OCI-LY7 (cell line): ENCODE data around the gene HNMT. TPM values are rescaled to one million over a fixed set of nuclear protein-coding genes. Genes with fewer than 3 reads are reported as not detected.

Source experiments
- BruUV-seq: library from RNA; stranded (reverse); fragments of 400-500 nt; replicated peaks from 2 replicates; lab custom pipeline; 2021; lab: Mats Ljungman, UMichigan
- CTCF ChIA-PET: fragments of 300-600 bp; sonication (Branson Sonifier 250); formaldehyde crosslinking; loops from one replicate; lab custom pipeline; 2022; ENCODE audit warnings: antibody characterized with exemption; ENCODE audit not compliant: unreplicated experiment; lab: Charles Lee
- POLR2A ChIA-PET: fragments of 300-600 bp; sonication (Branson Sonifier 250); formaldehyde crosslinking; loops from one replicate; lab custom pipeline; 2022; ENCODE audit warnings: antibody characterized with exemption; lab: Charles Lee
- DNase-seq: peaks from one replicate; pipeline ENCODE4 v3.0.0-alpha.2; 2015; ENCODE audit warnings: low spot score
- H2AFZ ChIP-seq: fragments of 200-600 bp; sonication (generic), shearing (Covaris generic); 2 replicates; pipeline ENCODE4 v1.6.1; 2014; ENCODE audit warnings: mild to moderate bottlenecking, antibody characterized with exemption, low read length, moderate library complexity
- H3K27ac ChIP-seq: fragments of 200-600 bp; sonication (generic); 2 replicates; pipeline ENCODE4 v1.5.1; 2014; ENCODE audit warnings: mixed run types, low read depth, mild to moderate bottlenecking, moderate library complexity, low read length, inconsistent platforms; ENCODE audit not compliant: poor library complexity, severe bottlenecking
- H3K36me3 ChIP-seq: fragments of 200-600 bp; sonication (generic); 2 replicates; pipeline ENCODE4 v1.6.1; 2014; ENCODE audit warnings: mild to moderate bottlenecking, antibody characterized with exemption, low read length, moderate library complexity, mixed read lengths; ENCODE audit not compliant: insufficient read depth
- H3K4me1 ChIP-seq: fragments of 200-600 bp; sonication (generic); 2 replicates; pipeline ENCODE4 v1.5.1; 2014; ENCODE audit warnings: mild to moderate bottlenecking, low read length; ENCODE audit not compliant: insufficient read depth, poor library complexity, severe bottlenecking
- H3K4me2 ChIP-seq: fragments of 200-600 bp; sonication (generic); 2 replicates; pipeline ENCODE4 v1.6.1; 2014; ENCODE audit warnings: mild to moderate bottlenecking, low read length
- H3K4me3 ChIP-seq: fragments of 200-600 bp; sonication (generic); 2 replicates; pipeline ENCODE4 v1.5.1; 2014; ENCODE audit warnings: mild to moderate bottlenecking, low read depth, low read length; ENCODE audit not compliant: poor library complexity, severe bottlenecking
- H3K79me2 ChIP-seq: fragments of 200-600 bp; sonication (generic); 2 replicates; pipeline ENCODE4 v1.6.1; 2016; ENCODE audit warnings: low read depth, mild to moderate bottlenecking, low read length, moderate library complexity, mixed read lengths; ENCODE audit not compliant: insufficient read depth
- H3K9me2 ChIP-seq: fragments of 200-600 bp; sonication (generic); 2 replicates; pipeline ENCODE4 v1.6.1; 2016; ENCODE audit warnings: mild to moderate bottlenecking, low read length, mixed read lengths; ENCODE audit not compliant: insufficient read depth
- H3K9me3 ChIP-seq: fragments of 200-600 bp; sonication (generic); 2 replicates; pipeline ENCODE4 v1.6.1; 2014; ENCODE audit warnings: mild to moderate bottlenecking, mixed run types, low read length, mixed read lengths
- H4K20me1 ChIP-seq: fragments of 200-600 bp; sonication (generic); 2 replicates; pipeline ENCODE4 v1.6.1; 2014; ENCODE audit warnings: mild to moderate bottlenecking, antibody characterized with exemption, low read length, moderate library complexity, mixed read lengths; ENCODE audit not compliant: insufficient read depth
- EZH2phosphoT487 ChIP-seq: fragments of 200-600 bp; sonication (generic); IDR thresholded peaks from 2 replicates; pipeline ENCODE4 v1.6.1; 2018; ENCODE audit warnings: low read depth, borderline replicate concordance, mild to moderate bottlenecking, mixed run types, antibody characterized with exemption, low read length, moderate library complexity, mixed read lengths
- intact Hi-C: fragments of 100-400 bp; cut with micrococcal nuclease; formaldehyde crosslinking; loops from one replicate; pipeline ENCODE4 v1.10.0; 2022; ENCODE audit not compliant: unreplicated experiment
- total RNA-seq, 2 experiments: library from RNA; depleted of rRNA in 1 of 2; stranded (reverse); fragments of >200 nt in 1 of 2; shearing (Covaris generic) in 1 of 2; gene quantifications; 2 replicates each; pipeline ENCODE4 v1.2.3, GENCODE V29; 2014 to 2022
- TF ChIP-seq, protein P1 (sequence below): fragments of 200-600 bp; sonication (generic); conservative IDR thresholded peaks from 2 replicates; pipeline ENCODE4 v1.5.1; 2014; ENCODE audit warnings: mild to moderate bottlenecking, antibody characterized with exemption, low read length, moderate library complexity, mixed read lengths

HNMT gene
- total RNA-seq, 2 experiments from 2014 or later = not detected

DNA sequence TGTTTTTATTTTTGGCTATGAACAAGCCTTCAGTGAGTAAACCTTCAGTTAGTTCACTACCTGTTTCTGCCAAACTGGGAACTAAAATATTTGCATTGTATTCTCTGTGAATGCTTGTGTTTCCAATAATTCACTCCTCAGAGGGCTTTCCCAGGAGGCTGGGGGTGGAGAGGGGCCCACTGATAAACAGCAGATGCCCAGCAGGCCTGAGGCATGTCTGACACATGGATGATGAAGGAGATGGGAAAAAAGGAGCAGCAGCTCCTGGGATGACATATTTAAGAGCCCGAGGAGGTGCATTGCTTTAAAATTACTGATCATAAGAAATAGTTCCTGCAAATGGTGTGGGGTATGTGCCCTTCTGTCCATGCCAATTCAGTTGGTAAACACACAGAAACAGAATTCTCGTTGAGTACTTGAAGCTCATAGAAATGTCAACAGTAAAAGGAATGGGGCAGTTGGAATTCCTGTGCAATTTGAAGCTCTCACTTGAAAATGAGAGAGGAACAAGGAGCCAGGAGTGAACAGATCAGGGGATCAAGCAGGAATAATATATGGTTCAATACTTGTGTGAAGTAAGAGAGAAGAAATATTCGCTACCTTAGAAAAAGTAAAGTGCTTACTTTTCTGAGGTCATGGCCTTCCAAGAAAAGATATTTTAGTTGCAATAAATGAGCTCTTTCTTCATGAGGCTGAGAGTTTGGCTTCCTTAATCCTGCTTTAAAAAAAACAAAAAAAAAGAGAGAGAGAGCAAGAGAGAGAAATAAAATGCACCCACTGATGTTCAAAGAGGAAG is 22.0 kb upstream of the HNMT start:
- no peak overlapping the region for H3K4me2 ChIP-seq
- H3K9me3 ChIP-seq = no peaks in the 10 kb centered on the region
- BruUV-seq = no TSS peak
- ChIA-PET CTCF (no interaction called here), POLR2A (interaction anchor here (0.6 to 0.9 kb wide), 2 partner anchors 249 to 750 kb away, joined by 3 read pairs; no protein-coding TSS in a partner anchor)
- no peaks in the 10 kb centered on the region for H3K4me1 ChIP-seq
- no peak for TF ChIP-seq EZH2phosphoT487
- TF ChIP-seq, protein P1, sequence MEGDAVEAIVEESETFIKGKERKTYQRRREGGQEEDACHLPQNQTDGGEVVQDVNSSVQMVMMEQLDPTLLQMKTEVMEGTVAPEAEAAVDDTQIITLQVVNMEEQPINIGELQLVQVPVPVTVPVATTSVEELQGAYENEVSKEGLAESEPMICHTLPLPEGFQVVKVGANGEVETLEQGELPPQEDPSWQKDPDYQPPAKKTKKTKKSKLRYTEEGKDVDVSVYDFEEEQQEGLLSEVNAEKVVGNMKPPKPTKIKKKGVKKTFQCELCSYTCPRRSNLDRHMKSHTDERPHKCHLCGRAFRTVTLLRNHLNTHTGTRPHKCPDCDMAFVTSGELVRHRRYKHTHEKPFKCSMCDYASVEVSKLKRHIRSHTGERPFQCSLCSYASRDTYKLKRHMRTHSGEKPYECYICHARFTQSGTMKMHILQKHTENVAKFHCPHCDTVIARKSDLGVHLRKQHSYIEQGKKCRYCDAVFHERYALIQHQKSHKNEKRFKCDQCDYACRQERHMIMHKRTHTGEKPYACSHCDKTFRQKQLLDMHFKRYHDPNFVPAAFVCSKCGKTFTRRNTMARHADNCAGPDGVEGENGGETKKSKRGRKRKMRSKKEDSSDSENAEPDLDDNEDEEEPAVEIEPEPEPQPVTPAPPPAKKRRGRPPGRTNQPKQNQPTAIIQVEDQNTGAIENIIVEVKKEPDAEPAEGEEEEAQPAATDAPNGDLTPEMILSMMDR = no peak
- no peaks in the 10 kb centered on the region for H3K36me3 ChIP-seq
- H3K9me2 ChIP-seq = no peaks in the 10 kb centered on the region
- no peaks in the 10 kb centered on the region for H3K79me2 ChIP-seq
- no peak overlapping the region for H3K4me3 ChIP-seq
- no peak overlapping the region for H3K27ac ChIP-seq
- H4K20me1 ChIP-seq = no peaks in the 10 kb centered on the region
- DNase-seq = no peak
- intact Hi-C loops = loop anchor here (10.0 kb wide), 1 partner anchor 883 kb away; no protein-coding TSS in a partner anchor
- no peak overlapping the region for H2AFZ ChIP-seq

DNA sequence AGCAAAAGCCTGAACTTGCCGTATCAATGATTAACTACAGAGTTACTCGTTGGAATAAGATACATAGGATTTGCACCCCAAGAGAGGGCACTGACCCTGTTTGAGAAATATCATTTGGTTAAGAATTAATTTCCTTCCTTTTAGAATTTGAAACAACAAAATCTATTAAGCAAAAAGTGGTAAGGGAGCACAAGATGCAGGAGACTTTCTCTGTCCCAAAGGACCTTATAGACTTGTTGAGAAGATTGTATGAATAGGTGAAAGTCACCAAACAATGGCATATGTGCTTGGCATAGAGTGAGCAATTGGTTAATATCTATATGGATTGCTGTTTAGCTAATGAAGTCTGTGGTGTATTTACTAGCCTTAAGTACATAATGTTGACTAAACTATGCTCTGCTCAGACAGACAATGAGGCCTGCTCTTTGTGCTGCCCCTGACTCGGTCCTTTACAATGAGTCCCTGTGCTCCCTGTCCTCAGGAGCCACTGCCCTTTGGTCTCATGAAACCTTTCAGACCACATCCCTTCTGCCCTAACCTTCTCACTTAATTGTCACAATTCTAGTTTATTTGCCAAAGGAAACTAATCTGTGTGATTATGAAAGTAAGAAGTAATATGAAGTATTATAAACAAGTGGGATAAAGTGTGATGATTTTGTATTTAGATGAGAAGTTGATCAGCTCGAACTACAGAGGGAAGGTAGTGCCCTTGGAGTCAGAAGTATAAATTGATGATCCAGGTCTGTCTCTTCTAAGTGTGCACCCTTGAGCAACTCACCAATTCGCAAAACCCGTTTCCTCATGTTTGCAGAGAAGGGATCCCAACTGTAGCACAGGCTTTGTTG is 21.2 kb upstream of the HNMT start:
- Histone ChIP-seq H3K9me2 (no peaks in the 10 kb centered on the region), H3K4me3 (no peak overlapping the region), H3K79me2 (no peaks in the 10 kb centered on the region), H3K36me3 (no peaks in the 10 kb centered on the region), H3K4me1 (no peaks in the 10 kb centered on the region), H3K27ac (no peak overlapping the region), H3K4me2 (no peak overlapping the region), H3K9me3 (no peaks in the 10 kb centered on the region), H2AFZ (no peak overlapping the region), H4K20me1 (no peaks in the 10 kb centered on the region)
- intact Hi-C loops = loop anchor here (10.0 kb wide), 1 partner anchor 882 kb away; no protein-coding TSS in a partner anchor
- ChIA-PET POLR2A (interaction anchor here (0.9 kb wide), 1 partner anchor 749 kb away, joined by 3 read pairs; no protein-coding TSS in a partner anchor), CTCF (no interaction called here)
- DNase-seq = no peak
- BruUV-seq = no TSS peak
- no peak for TF ChIP-seq EZH2phosphoT487
- TF ChIP-seq, protein P1 = no peak
